Stomach (tissue), 9 donors: Measurements from ENCODE around the gene FFAR1. TPM values are rescaled to one million over a fixed set of nuclear protein-coding genes. Genes with fewer than 3 reads are reported as not detected.

Experiments used
- DNase-seq, 2 donors: peaks; one replicate each; pipeline versions ENCODE4 v3.0.0 to v3.0.0-alpha.2; 2013 to 2019
- H3K27ac ChIP-seq, 5 donors: fragments of 200-600 bp in 4 of 5; sonication (generic) in 4 of 5; one replicate each; pipeline ENCODE4 v1.5.1; 2013 to 2019; ENCODE audit warnings: mild to moderate bottlenecking in 1 of 5, moderate library complexity in 1 of 5
- H3K27me3 ChIP-seq, 3 donors: fragments of 200-600 bp; sonication (generic); one replicate each; pipeline ENCODE4 v1.5.1; 2017 to 2019; ENCODE audit warnings: mixed run types in 1 of 3
- H3K36me3 ChIP-seq, 4 donors: fragments of 200-600 bp; sonication (generic); 1 replicate in 3 of 4; 2 replicates in 1 of 4; pipeline ENCODE4 v1.5.1; 2016 to 2019
- H3K4me1 ChIP-seq, 4 donors: fragments of 200-600 bp; sonication (generic); one replicate each; pipeline ENCODE4 v1.5.1; 2016 to 2019
- H3K4me3 ChIP-seq, 4 donors: fragments of 200-600 bp; sonication (generic) in 3 of 4; one replicate each; pipeline ENCODE4 v1.5.1; 2016 to 2019; ENCODE audit warnings: mild to moderate bottlenecking in 1 of 4
- H3K9me3 ChIP-seq, 4 donors: fragments of 200-600 bp; sonication (generic); one replicate each; pipeline ENCODE4 v1.5.1; 2016 to 2019
- EP300 ChIP-seq: sonication (generic); formaldehyde crosslinking; IDR thresholded peaks from one replicate; pipeline ENCODE4 v1.6.1; 2017; ENCODE audit warnings: antibody characterized with exemption
- POLR2A ChIP-seq, 4 donors: fragments of 450-650 bp; IDR thresholded peaks; one replicate each; pipeline ENCODE4 v1.6.1; 2016; ENCODE audit warnings: antibody characterized with exemption in 4 of 4, control low read depth in 2 of 4, mild to moderate bottlenecking in 1 of 4, moderate library complexity in 1 of 4
- POLR2AphosphoS5 ChIP-seq, 3 donors: sonication (generic); formaldehyde crosslinking; IDR thresholded peaks; one replicate each; pipeline ENCODE4 v1.6.1; 2016; ENCODE audit warnings: antibody characterized with exemption in 3 of 3
- WGBS, 5 donors: extraction: QIAGEN DNeasy Blood & Tissue Kit in 3 of 5; methylation state at CpG; one replicate each; pipeline versions ENCODE4 v1.1.5 to v1.1.7; 2013 to 2018; 5-methylcytosine and 5-hydroxymethylcytosine counted together
- intact Hi-C: fragments of 100-400 bp; cut with DNase I; formaldehyde crosslinking; loops from one replicate; pipeline ENCODE4 v1.15.1; 2023; ENCODE audit warnings: low total_unique reads
- polyA plus RNA-seq, 3 donors: library from polyadenylated mRNA; stranded (reverse); fragments of 200-250 nt; gene quantifications; one replicate each; pipeline ENCODE4 v1.2.3, GENCODE V29; 2013
- total RNA-seq, 5 donors: library from RNA; depleted of rRNA; stranded (reverse); fragments of >200 nt; gene quantifications; one replicate each; pipeline versions ENCODE4 v1.1.0 to v1.2.3, GENCODE V29; 2014 to 2016
- TF ChIP-seq, protein P1 (sequence below), 7 experiments: fragments of 450-650 bp in 4 of 7; fragments of 200-600 bp in 3 of 7; sonication (generic) in 3 of 7; IDR thresholded peaks; one replicate each; pipeline ENCODE4 v1.5.1; 2016 to 2019; ENCODE audit warnings: antibody characterized with exemption in 7 of 7, control low read depth in 2 of 7, mild to moderate bottlenecking in 1 of 7
- donor health status: healthy with polysubstance abuse.
- donor health status: Bipolar disorder and iron deficiency.
- donor health status: healthy.

FFAR1 gene
- total and polyA plus RNA-seq, 8 donors, result 0.18 TPM; not detected in 7

DNA sequence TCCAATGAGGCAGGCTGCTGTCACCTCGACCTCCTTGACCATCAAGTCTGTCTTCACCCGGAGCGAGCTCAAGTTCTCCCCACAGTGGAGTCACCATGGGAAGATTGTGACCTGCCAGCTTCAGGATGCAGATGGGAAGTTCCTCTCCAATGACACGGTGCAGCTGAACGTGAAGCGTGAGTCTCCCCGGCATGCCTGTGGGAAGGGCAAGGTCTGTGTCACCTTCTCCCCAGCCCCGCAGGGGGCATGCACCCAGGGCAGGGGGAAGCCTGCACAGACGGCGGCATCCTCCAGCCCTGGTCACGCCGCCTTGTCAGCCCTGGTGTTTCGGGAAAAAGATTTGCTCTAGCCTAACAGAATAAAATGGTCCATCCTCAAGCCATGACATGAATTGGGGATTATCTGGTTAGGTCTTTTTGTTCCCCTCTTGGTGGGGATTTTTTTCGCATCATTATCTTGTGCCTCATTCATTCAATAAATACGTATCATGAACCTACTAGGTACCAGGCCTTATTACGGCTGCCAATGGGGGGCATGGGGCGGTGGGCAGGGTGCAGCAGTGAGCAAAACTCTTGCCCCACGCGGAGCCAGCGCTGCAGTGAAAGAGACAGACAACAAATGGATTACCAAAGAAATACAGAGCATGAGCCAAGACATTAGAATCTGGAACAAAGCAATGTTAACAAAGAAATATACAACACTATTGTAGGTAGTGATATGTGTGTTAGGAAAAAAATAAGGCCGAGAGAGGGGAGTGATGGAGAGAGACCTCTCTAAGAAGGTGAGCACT, 11.3 kb upstream of the FFAR1 start:
- peaks cover 0 to 27% (median 9%) of the 10 kb centered on the region in 3 donors for H3K27me3 ChIP-seq
- H3K4me3 ChIP-seq, result no peak overlapping the region
- H3K9me3 ChIP-seq, result no peaks in the 10 kb centered on the region
- H3K4me1 ChIP-seq, result no peaks in the 10 kb centered on the region
- no peak overlapping the region for H3K27ac ChIP-seq
- no peak for DNase-seq
- TF ChIP-seq EP300 (no peak), POLR2AphosphoS5 (IDR thresholded peaks at IDR 0.05) (no peak), POLR2A (IDR thresholded peaks at IDR 0.05) (no peak)
- TF ChIP-seq, protein P1, sequence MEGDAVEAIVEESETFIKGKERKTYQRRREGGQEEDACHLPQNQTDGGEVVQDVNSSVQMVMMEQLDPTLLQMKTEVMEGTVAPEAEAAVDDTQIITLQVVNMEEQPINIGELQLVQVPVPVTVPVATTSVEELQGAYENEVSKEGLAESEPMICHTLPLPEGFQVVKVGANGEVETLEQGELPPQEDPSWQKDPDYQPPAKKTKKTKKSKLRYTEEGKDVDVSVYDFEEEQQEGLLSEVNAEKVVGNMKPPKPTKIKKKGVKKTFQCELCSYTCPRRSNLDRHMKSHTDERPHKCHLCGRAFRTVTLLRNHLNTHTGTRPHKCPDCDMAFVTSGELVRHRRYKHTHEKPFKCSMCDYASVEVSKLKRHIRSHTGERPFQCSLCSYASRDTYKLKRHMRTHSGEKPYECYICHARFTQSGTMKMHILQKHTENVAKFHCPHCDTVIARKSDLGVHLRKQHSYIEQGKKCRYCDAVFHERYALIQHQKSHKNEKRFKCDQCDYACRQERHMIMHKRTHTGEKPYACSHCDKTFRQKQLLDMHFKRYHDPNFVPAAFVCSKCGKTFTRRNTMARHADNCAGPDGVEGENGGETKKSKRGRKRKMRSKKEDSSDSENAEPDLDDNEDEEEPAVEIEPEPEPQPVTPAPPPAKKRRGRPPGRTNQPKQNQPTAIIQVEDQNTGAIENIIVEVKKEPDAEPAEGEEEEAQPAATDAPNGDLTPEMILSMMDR (IDR thresholded peaks at IDR 0.05), result no peak
- 82 to 89% (median 86%) methylated on average over 21 of the region's 21 CpGs for WGBS, 5 donors
- H3K36me3 ChIP-seq, result no peaks in the 10 kb centered on the region
- intact Hi-C loops, result no loop called here

DNA sequence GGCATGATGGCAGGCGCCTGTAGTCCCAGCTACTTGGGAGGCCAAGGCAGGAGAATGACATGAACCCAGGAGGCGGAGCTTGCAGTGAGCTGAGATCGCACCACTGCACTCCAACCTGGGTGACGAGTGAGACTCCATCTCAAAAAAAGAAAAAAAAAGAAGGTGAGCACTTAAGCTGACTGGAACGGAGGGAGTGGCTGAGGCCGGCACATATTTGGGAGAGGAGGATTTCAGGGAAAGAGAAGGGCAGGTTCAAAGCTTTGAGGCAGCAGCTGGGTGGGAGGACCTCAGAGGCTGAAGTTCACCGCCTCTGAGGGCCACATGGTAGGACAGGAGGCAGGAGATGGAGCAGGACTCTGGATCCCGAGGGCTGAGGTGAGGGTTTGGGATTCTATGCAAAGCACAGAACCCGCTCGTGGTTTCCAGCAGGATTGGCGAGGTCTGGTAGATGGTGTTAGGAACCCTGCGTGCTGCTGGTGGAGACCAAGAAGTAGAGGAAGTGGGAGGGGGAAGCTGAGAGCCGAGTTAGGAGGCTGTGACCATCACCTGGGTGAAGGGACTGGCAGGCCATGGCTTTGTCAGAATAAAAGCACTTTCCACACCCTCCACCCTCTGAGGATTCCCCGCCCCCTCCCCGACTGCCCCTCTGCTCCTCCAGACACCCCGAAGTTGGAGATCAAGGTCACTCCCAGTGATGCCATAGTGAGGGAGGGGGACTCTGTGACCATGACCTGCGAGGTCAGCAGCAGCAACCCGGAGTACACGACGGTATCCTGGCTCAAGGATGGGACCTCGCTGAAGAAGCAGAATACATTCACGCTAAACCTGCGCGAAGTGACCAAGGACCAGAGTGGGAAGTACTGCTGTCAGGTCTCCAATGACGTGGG, 10.4 kb upstream of the FFAR1 start:
- Histone ChIP-seq H3K27ac (no peak overlapping the region), H3K9me3 (no peaks in the 10 kb centered on the region), H3K4me3 (no peak overlapping the region), H3K27me3 (peaks cover 0 to 17% (median 4%) of the 10 kb centered on the region in 3 donors), H3K4me1 (no peaks in the 10 kb centered on the region), H3K36me3 (no peaks in the 10 kb centered on the region)
- WGBS, 5 donors, result 76 to 79% (median 78%) methylated on average over 25 of the region's 25 CpGs
- DNase-seq, result no peak
- no peak for TF ChIP-seq POLR2A (IDR thresholded peaks at IDR 0.05)
- TF ChIP-seq, protein P1 (IDR thresholded peaks at IDR 0.05), result no peak
- no peak for TF ChIP-seq POLR2AphosphoS5 (IDR thresholded peaks at IDR 0.05)
- TF ChIP-seq EP300, result no peak
- intact Hi-C loops, result no loop called here

DNA sequence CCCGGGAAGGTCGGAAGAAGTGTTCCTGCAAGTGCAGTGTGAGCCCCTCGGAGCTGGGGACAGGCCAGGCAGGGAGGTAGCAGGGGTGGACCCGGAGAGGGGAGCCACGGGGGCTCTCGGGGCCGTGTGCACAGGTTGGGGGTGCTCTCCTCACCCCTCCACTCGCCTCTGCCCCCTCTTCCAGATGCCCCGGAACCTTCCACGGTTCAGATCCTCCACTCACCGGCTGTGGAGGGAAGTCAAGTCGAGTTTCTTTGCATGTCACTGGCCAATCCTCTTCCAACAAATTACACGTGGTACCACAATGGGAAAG, 9.8 kb upstream of the FFAR1 start:
- no peak for DNase-seq
- peaks cover 0 to 11% (median 4%) of the 10 kb centered on the region in 3 donors for H3K27me3 ChIP-seq
- no peaks in the 10 kb centered on the region for H3K9me3 ChIP-seq
- intact Hi-C loops, result no loop called here
- no peak overlapping the region for H3K27ac ChIP-seq
- H3K4me1 ChIP-seq, result no peaks in the 10 kb centered on the region
- WGBS, 5 donors, result 74 to 82% (median 80%) methylated on average over 13 of the region's 13 CpGs
- H3K4me3 ChIP-seq, result no peak overlapping the region
- H3K36me3 ChIP-seq, result no peaks in the 10 kb centered on the region
- TF ChIP-seq POLR2AphosphoS5 (IDR thresholded peaks at IDR 0.05) (no peak), EP300 (no peak), POLR2A (IDR thresholded peaks at IDR 0.05) (no peak)
- TF ChIP-seq, protein P1 (IDR thresholded peaks at IDR 0.05), result no peak

DNA sequence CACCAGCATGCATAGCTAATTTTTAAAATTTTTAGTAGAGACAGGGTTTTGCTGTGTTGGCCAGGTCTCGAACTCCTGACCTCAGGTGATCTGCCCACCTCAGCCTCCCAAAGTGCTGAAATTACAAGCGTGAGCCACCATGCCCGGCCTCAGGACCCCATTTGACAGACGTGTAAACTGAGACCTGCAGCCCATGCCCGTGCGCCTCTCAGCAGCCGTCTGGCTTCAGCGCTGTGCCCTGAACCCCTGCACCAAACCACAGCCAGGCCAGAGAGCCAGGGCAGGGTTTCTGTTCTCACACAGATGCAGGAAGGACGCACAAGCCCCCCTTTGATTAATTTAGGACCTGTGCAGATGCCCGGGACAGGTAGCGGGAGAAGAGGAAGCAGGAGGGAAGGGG, 7.3 kb upstream of the FFAR1 start:
- Histone ChIP-seq H3K27ac (no peak overlapping the region), H3K9me3 (no peaks in the 10 kb centered on the region), H3K36me3 (no peaks in the 10 kb centered on the region), H3K27me3 (peaks cover 0 to 8% (median 0%) of the 10 kb centered on the region in 3 donors), H3K4me1 (no peaks in the 10 kb centered on the region), H3K4me3 (no peak overlapping the region)
- TF ChIP-seq, protein P1 (IDR thresholded peaks at IDR 0.05), result no peak
- no peak for TF ChIP-seq EP300
- TF ChIP-seq POLR2AphosphoS5 (IDR thresholded peaks at IDR 0.05), result no peak
- no peak for TF ChIP-seq POLR2A (IDR thresholded peaks at IDR 0.05)
- DNase-seq, result no peak
- WGBS, 5 donors, result 76 to 89% (median 87%) methylated on average over 11 of the region's 11 CpGs
- intact Hi-C loops, result no loop called here
